Endothelial cell (in vitro differentiated cells): ENCODE measurements around the gene PLPPR1. TPM values are rescaled to one million over a fixed set of nuclear protein-coding genes. Genes with fewer than 3 reads are reported as not detected.

Source experiments
- DNase-seq: peaks from one replicate; pipeline ENCODE4 v3.0.0; 2021; ENCODE audit warnings: low spot score
- H3K27ac Mint-ChIP-seq: one replicate; pipeline ENCODE4 v1.8.0; 2021; ENCODE audit warnings: mixed read lengths, inconsistent platforms; ENCODE audit not compliant: unreplicated experiment
- H3K27me3 Mint-ChIP-seq: one replicate; pipeline ENCODE4 v1.8.0; 2021; ENCODE audit warnings: mild to moderate bottlenecking, moderate library complexity, mixed read lengths, inconsistent platforms; ENCODE audit not compliant: unreplicated experiment
- H3K36me3 Mint-ChIP-seq: one replicate; pipeline ENCODE4 v1.8.0; 2021; ENCODE audit warnings: mild to moderate bottlenecking, low read depth, mixed read lengths, inconsistent platforms; ENCODE audit not compliant: unreplicated experiment
- H3K4me1 Mint-ChIP-seq: one replicate; pipeline ENCODE4 v1.8.0; 2021; ENCODE audit warnings: mild to moderate bottlenecking, mixed read lengths, inconsistent platforms; ENCODE audit not compliant: unreplicated experiment
- H3K4me3 Mint-ChIP-seq: one replicate; pipeline ENCODE4 v1.8.0; 2021; ENCODE audit warnings: mild to moderate bottlenecking, mixed read lengths, inconsistent platforms; ENCODE audit not compliant: unreplicated experiment
- H3K9me3 Mint-ChIP-seq: one replicate; pipeline ENCODE4 v1.8.0; 2021; ENCODE audit warnings: mixed read lengths, inconsistent platforms; ENCODE audit not compliant: unreplicated experiment
- CTCF ChIP-seq: fragments of 200-600 bp; sonication (generic); IDR thresholded peaks from one replicate; pipeline ENCODE4 v1.5.0; 2021; ENCODE audit warnings: antibody characterized with exemption; ENCODE audit not compliant: unreplicated experiment
- long read RNA-seq: library from polyadenylated mRNA; unstranded; transcript quantifications from one replicate; pipeline ENCODE4 v2.0.0, GENCODE V29; 2020; ENCODE audit not compliant: unreplicated experiment
- total RNA-seq: library from RNA; stranded (reverse); fragmentation: NEBNext Ultra II Directional; extraction: Animal tissue kit (Norgen Biotek cat#: 25700); gene quantifications from one replicate; pipeline ENCODE4 v1.2.1, GENCODE V29; 2021; ENCODE audit not compliant: unreplicated experiment

Gene PLPPR1
- total RNA-seq = 0.15 TPM
- long read RNA-seq = 0 reads

GRCh38 chr9:101028346-101029314 is at the start of gene PLPPR1:
Gene PLPPR1 (plus strand): TSS chr9:101028727.
- H3K4me1 Mint-ChIP-seq = peaks cover 6% of the 10 kb centered on the region
- TF ChIP-seq CTCF = no peak
- H3K27ac Mint-ChIP-seq = no peak within 1 kb of the TSS
- peak; percentile 66 for DNase-seq
- H3K9me3 Mint-ChIP-seq = no peaks in the 10 kb centered on the region
- H3K27me3 Mint-ChIP-seq = peaks cover 5% of the 10 kb centered on the region
- H3K36me3 Mint-ChIP-seq = no peaks in the 10 kb centered on the region
- peak within 1 kb of the TSS; percentile 92 for H3K4me3 Mint-ChIP-seq

GRCh38 chr9:100989731-100990130 is 38.8 kb upstream of the PLPPR1 start:
- Mint-ChIP-seq H3K27ac (no peak overlapping the region), H3K4me3 (no peak overlapping the region), H3K4me1 (no peaks in the 10 kb centered on the region), H3K27me3 (no peaks in the 10 kb centered on the region), H3K36me3 (no peaks in the 10 kb centered on the region), H3K9me3 (no peaks in the 10 kb centered on the region)
- no peak for DNase-seq
- no peak for TF ChIP-seq CTCF

GRCh38 chr9:100990605-100991381 is 37.7 kb upstream of the PLPPR1 start:
- DNase-seq = no peak
- H3K27ac Mint-ChIP-seq = no peak overlapping the region
- H3K4me1 Mint-ChIP-seq = no peaks in the 10 kb centered on the region
- no peaks in the 10 kb centered on the region for H3K27me3 Mint-ChIP-seq
- TF ChIP-seq CTCF = no peak
- no peaks in the 10 kb centered on the region for H3K9me3 Mint-ChIP-seq
- H3K36me3 Mint-ChIP-seq = no peaks in the 10 kb centered on the region
- no peak overlapping the region for H3K4me3 Mint-ChIP-seq

GRCh38 chr9:100992632-100993031 is 35.9 kb upstream of the PLPPR1 start:
- no peaks in the 10 kb centered on the region for H3K27me3 Mint-ChIP-seq
- no peaks in the 10 kb centered on the region for H3K9me3 Mint-ChIP-seq
- H3K4me3 Mint-ChIP-seq = no peak overlapping the region
- no peaks in the 10 kb centered on the region for H3K36me3 Mint-ChIP-seq
- DNase-seq = no peak
- H3K27ac Mint-ChIP-seq = no peak overlapping the region
- no peaks in the 10 kb centered on the region for H3K4me1 Mint-ChIP-seq
- TF ChIP-seq CTCF = no peak
